ENCODE results near the gene TBC1D14.
A peak's percentile ranks its signal among the peaks of the same experiment; 100 is the strongest.

Gene TBC1D14, protein sequence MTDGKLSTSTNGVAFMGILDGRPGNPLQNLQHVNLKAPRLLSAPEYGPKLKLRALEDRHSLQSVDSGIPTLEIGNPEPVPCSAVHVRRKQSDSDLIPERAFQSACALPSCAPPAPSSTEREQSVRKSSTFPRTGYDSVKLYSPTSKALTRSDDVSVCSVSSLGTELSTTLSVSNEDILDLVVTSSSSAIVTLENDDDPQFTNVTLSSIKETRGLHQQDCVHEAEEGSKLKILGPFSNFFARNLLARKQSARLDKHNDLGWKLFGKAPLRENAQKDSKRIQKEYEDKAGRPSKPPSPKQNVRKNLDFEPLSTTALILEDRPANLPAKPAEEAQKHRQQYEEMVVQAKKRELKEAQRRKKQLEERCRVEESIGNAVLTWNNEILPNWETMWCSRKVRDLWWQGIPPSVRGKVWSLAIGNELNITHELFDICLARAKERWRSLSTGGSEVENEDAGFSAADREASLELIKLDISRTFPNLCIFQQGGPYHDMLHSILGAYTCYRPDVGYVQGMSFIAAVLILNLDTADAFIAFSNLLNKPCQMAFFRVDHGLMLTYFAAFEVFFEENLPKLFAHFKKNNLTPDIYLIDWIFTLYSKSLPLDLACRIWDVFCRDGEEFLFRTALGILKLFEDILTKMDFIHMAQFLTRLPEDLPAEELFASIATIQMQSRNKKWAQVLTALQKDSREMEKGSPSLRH

DNA sequence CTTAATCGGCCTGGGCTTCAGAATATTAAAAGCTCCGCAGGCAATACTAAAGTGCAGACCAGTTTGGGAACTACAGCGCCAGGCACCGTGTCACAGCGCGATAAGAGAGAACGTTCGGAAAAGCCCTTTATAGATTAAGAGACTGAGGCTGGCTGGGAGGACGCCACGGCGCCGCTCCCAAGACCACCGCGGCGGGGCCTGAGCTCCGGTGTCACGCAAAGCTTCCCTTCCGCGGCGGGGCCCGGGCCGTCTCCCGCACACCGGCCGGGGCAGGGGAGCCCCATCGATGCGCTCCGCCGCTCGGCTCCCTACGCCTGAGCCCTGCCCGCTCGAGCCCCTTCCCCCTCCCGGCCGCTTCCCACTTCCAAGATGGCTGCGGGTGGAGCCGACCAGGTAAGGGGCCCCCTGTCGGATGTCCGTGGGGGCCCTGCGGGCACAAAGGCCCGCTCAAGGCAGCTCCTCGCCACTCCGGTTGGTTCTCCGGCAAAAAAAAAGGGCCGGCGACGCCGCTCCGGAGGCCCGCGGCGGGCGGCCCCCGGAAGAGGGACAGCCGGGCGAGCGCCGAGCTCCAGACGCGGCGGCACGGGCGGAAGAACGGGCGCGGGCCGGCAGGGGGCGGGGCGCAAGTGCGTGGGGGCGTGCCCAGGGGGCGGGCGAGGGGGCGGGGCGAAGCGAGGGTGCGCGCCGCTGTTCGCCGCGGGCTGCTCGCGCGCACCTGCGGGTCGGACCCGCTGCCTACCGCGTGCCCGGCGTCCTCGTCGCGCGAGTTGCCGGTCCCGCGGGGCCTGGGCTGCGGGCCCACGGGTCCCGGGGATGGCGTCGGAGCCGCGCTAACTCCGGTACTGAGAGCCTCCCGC is at the start of gene TBC1D14:
TBC1D14 (plus strand) TSS at position 714 of the 857 bp plus-strand sequence. CDS start 13,564 bp downstream, outside the sequence.
- peak within 1 kb of the TSS; percentile 84 for H3K27ac ChIP-seq
- no peak for TF ChIP-seq ZFX (IDR thresholded peaks at IDR 0.05; ENCODE audit: borderline replicate concordance)
- TF ChIP-seq, protein P1, sequence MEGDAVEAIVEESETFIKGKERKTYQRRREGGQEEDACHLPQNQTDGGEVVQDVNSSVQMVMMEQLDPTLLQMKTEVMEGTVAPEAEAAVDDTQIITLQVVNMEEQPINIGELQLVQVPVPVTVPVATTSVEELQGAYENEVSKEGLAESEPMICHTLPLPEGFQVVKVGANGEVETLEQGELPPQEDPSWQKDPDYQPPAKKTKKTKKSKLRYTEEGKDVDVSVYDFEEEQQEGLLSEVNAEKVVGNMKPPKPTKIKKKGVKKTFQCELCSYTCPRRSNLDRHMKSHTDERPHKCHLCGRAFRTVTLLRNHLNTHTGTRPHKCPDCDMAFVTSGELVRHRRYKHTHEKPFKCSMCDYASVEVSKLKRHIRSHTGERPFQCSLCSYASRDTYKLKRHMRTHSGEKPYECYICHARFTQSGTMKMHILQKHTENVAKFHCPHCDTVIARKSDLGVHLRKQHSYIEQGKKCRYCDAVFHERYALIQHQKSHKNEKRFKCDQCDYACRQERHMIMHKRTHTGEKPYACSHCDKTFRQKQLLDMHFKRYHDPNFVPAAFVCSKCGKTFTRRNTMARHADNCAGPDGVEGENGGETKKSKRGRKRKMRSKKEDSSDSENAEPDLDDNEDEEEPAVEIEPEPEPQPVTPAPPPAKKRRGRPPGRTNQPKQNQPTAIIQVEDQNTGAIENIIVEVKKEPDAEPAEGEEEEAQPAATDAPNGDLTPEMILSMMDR (IDR thresholded peaks at IDR 0.05): peak; percentile 20; the same call in 1 of the 2 replicates

DNA sequence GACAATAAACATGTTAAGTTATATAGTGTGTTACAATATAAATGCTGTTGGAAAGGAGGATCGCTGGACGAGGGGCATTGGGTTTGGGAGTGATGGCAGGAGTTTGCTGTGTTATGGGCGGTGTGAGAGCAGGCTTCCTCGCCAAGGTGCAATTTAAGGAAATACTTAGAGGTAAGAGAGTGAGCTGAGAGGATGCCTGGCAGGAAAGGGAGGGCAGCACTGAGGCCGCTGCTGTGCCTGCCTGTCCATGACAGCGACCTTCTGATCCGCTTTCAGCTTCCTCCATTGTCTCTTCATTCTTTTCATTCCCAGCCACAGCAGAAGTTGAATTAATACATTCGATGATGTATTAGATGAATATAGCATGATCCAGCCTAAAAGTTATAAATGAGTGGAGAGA is 41.2 kb upstream of the TBC1D14 start:
- TF ChIP-seq ZFX (IDR thresholded peaks at IDR 0.05; ENCODE audit: borderline replicate concordance): no peak
- TF ChIP-seq, protein P1 (IDR thresholded peaks at IDR 0.05): no peak
- no peak overlapping the region for H3K27ac ChIP-seq

DNA sequence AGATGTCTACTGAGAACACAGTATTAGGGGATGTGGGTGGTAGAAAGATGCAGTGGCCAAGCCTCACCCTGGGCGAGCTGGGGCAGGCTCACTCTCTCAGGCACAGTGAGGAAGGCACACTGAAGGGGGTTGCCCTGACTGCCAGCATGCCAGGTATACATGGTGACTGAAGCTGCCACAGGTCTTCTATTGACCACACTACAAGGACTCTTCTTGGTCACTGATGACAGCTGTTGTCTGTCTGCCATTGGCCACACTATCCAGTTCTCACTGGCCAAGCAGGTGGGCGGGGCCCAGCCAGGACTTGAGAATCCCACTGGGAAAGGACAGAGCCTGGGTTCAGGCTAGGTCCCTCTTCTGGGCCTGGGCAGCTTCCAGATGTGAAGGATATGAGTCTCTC is 39.7 kb upstream of the TBC1D14 start:
- H3K27ac ChIP-seq: no peak overlapping the region
- TF ChIP-seq ZFX (IDR thresholded peaks at IDR 0.05; ENCODE audit: borderline replicate concordance): no peak
- TF ChIP-seq, protein P1 (IDR thresholded peaks at IDR 0.05): no peak

DNA sequence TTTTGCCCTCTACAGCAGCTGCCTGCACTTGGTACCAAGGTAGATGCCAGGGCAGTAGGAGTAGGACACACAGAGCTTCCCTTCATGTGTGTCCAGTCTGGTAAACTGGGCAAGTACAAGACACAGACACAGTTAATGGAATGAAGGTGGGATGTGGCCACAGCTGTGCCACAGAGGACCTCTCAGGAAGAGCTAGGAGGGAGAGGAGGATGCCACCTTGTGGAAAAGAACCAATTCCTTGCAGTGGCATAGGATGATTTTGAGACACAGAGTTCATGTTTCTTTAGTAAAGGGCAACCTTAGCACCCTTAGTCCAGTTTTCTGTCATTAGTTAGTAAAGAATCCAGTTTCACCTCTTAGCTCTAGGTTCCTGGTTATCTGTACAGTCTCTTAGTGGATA is 36.3 kb upstream of the TBC1D14 start:
- H3K27ac ChIP-seq: no peak overlapping the region

DNA sequence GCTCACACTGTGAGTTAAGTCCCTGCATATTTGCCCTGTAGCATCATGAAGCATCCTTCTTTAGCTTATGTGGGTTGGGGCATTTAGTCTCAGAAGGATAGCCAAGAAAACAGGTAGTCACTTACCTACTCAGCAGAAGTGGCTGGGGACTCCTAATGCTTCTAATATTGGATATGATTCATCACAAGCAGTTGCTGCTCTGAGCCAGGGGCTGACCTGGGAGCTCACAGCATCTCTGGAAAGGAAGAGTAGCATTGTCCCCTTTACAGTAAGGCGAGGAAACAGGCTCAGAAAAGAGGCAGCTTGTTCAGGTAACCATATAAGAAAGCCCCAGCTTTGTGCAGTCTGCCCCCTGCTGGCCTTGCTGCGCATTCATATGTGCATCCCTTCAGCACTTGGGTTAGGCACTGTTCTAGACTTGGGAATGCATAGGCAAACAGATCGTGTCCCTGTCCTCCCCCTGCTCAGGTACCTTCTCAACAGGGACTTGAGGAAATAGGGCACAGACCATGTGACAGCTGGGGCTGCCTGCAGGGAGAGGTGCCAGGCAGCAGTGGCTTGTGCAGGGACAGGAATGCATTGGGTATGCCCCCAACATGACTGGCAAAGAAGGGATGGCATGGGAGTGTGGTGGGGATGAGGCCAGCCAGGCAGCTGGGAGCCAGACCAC is 35.7 kb upstream of the TBC1D14 start:
- no peak overlapping the region for H3K27ac ChIP-seq

More for the DNA sequence above, 36.3 kb upstream of the TBC1D14 start:
- TF ChIP-seq ZFX (IDR thresholded peaks at IDR 0.05; ENCODE audit: borderline replicate concordance): no peak
- TF ChIP-seq, protein P1 (IDR thresholded peaks at IDR 0.05): no peak

DNA sequence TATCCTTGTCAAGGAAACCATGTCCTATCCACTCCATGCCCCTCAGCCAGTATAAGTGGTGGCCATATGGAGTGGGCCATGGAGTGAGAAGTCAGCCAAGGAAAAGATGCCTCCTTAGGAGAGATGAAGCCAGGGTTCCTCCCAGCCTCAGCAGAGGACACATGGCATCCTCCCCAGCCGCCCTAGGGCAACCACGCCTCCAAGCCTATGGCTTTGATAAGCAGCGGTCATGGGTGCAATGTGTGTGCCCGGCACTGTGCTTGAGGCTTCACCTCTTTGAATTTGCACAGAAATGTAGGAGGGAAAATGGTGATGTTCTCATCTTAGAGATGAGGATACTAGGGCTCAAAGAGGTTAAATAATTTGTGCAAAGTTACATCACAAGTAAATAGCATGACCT is 34.6 kb upstream of the TBC1D14 start:
- H3K27ac ChIP-seq: no peak overlapping the region
- TF ChIP-seq, protein P1 (IDR thresholded peaks at IDR 0.05): no peak
- no peak for TF ChIP-seq ZFX (IDR thresholded peaks at IDR 0.05; ENCODE audit: borderline replicate concordance)

More for the DNA sequence above, 35.7 kb upstream of the TBC1D14 start:
- TF ChIP-seq, protein P1 (IDR thresholded peaks at IDR 0.05): peak; percentile 90
- no peak for TF ChIP-seq ZFX (IDR thresholded peaks at IDR 0.05; ENCODE audit: borderline replicate concordance)
